Kidney (tissue), 14 donors: Measurements from ENCODE around the gene REC8. TPM values are rescaled to one million over a fixed set of nuclear protein-coding genes. Genes with fewer than 3 reads are reported as not detected.
A peak's percentile ranks its signal among the peaks of the same experiment; 100 is the strongest.

Experiments used
- DNase-seq, 5 donors: peaks; one replicate each; pipeline ENCODE4 v3.0.0-alpha.2; 2013 to 2020
- FAIRE-seq: peaks from 2 replicates; lab custom pipeline; 2012; peaks lifted over from hg19 to GRCh38; lab: Jason Lieb, UNC
- H3K27ac ChIP-seq, 2 donors: one replicate each; pipeline ENCODE4 v1.7.0; 2013; ENCODE audit warnings: low read depth in 2 of 2, low read length in 2 of 2, inconsistent platforms in 1 of 2
- H3K27me3 ChIP-seq: one replicate; pipeline ENCODE4 v1.7.1; 2013; ENCODE audit warnings: low read length, inconsistent platforms; ENCODE audit not compliant: control insufficient read depth, insufficient read depth
- H3K36me3 ChIP-seq, 3 donors: one replicate each; pipeline versions ENCODE4 v1.7.0 to v1.7.1; 2013; ENCODE audit warnings: low read length in 3 of 3, control low read depth in 1 of 3, inconsistent platforms in 1 of 3; ENCODE audit not compliant: insufficient read depth in 3 of 3, control insufficient read depth in 2 of 3
- H3K4me1 ChIP-seq, 3 donors: one replicate each; pipeline versions ENCODE4 v1.7.0 to v1.7.1; 2013; ENCODE audit warnings: low read length in 3 of 3, inconsistent platforms in 1 of 3, low read depth in 1 of 3; ENCODE audit not compliant: control insufficient read depth in 2 of 3, insufficient read depth in 2 of 3
- H3K4me3 ChIP-seq, 3 donors: one replicate each; pipeline versions ENCODE4 v1.7.0 to v1.8.1; 2013; ENCODE audit warnings: low read length in 3 of 3, control low read depth in 1 of 3, inconsistent platforms in 1 of 3
- H3K9ac ChIP-seq, 3 donors: one replicate each; pipeline versions ENCODE4 v1.7.0 to v1.7.1; 2013; ENCODE audit warnings: low read length in 3 of 3, control low read depth in 1 of 3, inconsistent platforms in 1 of 3
- H3K9me3 ChIP-seq, 3 donors: one replicate each; pipeline versions ENCODE4 v1.7.0 to v1.7.1; 2013; ENCODE audit warnings: low read length in 3 of 3, control low read depth in 1 of 3, inconsistent platforms in 1 of 3; ENCODE audit not compliant: control insufficient read depth in 2 of 3, insufficient read depth in 1 of 3
- CTCF ChIP-seq: IDR thresholded peaks from 3 replicates; pipeline ENCODE4 v1.5.1; 2012; ENCODE audit warnings: mild to moderate bottlenecking, moderate library complexity, borderline replicate concordance; ENCODE audit not compliant: insufficient read depth; ENCODE audit errors: extremely low read depth
- intact Hi-C: fragments of 100-400 bp; cut with DNase I; formaldehyde crosslinking; loops from one replicate; pipeline ENCODE4 v1.11.1; 2022
- polyA plus RNA-seq: library from polyadenylated mRNA; stranded (reverse); fragments of 350-450 nt; fragmentation: Illumina TruSeq; extraction: RNeasy Lipid Tissue Mini Kit (QIAGEN cat#74804); gene quantifications from one replicate; pipeline ENCODE4 v1.2.3, GENCODE V29; 2014; ENCODE audit warnings: low read depth, low replicate concordance; ENCODE audit not compliant: insufficient read depth
- total RNA-seq: library from RNA; stranded (reverse); fragmentation: NEBNext Ultra II Directional; extraction: Animal tissue kit (Norgen Biotek cat#: 25700); gene quantifications from one replicate; pipeline ENCODE4 v1.2.1, GENCODE V29; 2021
- donor health status: control.
- donor health status: control.
- donor health status: control.
- donor health status: control.
- donor health status: control.
- donor health status: DM: yes; HTN: yes; CAD: no.
- donor health status: Normal renal cell carcinoma (clear cell type).

Gene REC8
- total and polyA plus RNA-seq, 2 donors from 2014 or later, result 39.9 to 51.4 TPM

GRCh38 chr14:24136684-24137528 is 35.0 kb upstream of the REC8 start:
- H3K4me1 ChIP-seq, result peaks cover 0 to 42% (median 15%) of the 10 kb centered on the region in 3 donors
- intact Hi-C loops, result no loop called here
- no peak for FAIRE-seq
- peak overlapping the region; percentile 50 to 84 (median 62) for H3K4me3 ChIP-seq
- TF ChIP-seq CTCF, result no peak
- no peaks in the 10 kb centered on the region for H3K27me3 ChIP-seq
- peaks cover 0 to 23% (median 14%) of the 10 kb centered on the region in 3 donors for H3K36me3 ChIP-seq
- DNase-seq, result no peak
- peak overlapping the region; percentile 40 to 92 for H3K27ac ChIP-seq
- H3K9ac ChIP-seq, result peak overlapping the region in 2 of 3 donors; percentile 54 to 77
- H3K9me3 ChIP-seq, result no peaks in the 10 kb centered on the region

DNA sequence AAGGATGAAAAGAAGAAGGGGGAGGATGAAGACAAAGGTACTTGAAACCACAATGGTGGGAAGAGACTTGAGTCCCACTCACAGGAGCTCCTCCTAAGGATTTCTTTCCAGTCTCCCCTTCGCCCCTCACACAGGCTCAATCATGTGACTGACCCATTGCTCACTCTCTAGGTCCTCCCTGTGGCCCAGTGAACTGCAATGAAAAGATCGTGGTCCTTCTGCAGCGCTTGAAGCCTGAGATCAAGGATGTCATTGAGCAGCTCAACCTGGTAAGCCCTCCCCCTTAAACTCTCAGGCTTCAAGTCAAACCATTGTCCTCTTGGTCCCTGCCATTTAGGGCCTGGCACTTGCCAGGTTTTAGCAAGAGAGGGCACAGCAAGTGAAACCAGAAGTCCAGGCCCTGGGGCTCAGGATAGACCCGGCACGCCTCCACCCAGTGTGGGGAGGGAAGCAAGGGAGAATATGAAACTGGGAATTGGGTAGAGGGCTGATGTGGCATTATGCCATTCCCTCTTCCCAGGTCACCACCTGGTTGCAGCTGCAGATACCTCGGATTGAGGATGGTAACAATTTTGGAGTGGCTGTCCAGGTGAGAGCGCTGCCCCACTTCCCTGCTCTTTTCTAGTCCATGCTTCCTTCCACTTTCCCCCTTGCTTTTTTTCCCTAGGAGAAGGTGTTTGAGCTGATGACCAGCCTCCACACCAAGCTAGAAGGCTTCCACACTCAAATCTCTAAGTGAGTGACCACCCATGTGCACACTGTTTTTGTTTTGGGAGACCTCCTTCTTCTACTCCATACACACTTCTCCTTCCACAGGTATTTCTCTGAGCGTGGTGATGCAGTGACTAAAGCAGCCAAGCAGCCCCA is 34.1 kb upstream of the REC8 start:
- H3K9ac ChIP-seq, result no peak overlapping the region

More for the DNA sequence above, 34.1 kb upstream of the REC8 start:
- H3K36me3 ChIP-seq, result peaks cover 0 to 23% (median 14%) of the 10 kb centered on the region in 3 donors
- intact Hi-C loops, result no loop called here
- no peak overlapping the region for H3K27ac ChIP-seq
- H3K4me1 ChIP-seq, result peaks cover 0 to 38% (median 15%) of the 10 kb centered on the region in 3 donors
- no peaks in the 10 kb centered on the region for H3K9me3 ChIP-seq
- H3K4me3 ChIP-seq, result no peak overlapping the region
- no peaks in the 10 kb centered on the region for H3K27me3 ChIP-seq
- TF ChIP-seq CTCF, result no peak
- DNase-seq (no peak), FAIRE-seq (no peak)
